ENCODE data around the gene CLCN4.
A peak's percentile ranks its signal among the peaks of the same experiment; 100 is the strongest.

CLCN4 gene

GRCh38 chrX:10190367-10190766, 33.6 kb downstream of the CLCN4 start:
- DNase-seq (ENCODE audit: low read depth), result peak; percentile 72
- no peak for TF ChIP-seq MYC (IDR thresholded peaks at IDR 0.05; ENCODE audit: low read depth, low read length)
- TF ChIP-seq, protein P1, sequence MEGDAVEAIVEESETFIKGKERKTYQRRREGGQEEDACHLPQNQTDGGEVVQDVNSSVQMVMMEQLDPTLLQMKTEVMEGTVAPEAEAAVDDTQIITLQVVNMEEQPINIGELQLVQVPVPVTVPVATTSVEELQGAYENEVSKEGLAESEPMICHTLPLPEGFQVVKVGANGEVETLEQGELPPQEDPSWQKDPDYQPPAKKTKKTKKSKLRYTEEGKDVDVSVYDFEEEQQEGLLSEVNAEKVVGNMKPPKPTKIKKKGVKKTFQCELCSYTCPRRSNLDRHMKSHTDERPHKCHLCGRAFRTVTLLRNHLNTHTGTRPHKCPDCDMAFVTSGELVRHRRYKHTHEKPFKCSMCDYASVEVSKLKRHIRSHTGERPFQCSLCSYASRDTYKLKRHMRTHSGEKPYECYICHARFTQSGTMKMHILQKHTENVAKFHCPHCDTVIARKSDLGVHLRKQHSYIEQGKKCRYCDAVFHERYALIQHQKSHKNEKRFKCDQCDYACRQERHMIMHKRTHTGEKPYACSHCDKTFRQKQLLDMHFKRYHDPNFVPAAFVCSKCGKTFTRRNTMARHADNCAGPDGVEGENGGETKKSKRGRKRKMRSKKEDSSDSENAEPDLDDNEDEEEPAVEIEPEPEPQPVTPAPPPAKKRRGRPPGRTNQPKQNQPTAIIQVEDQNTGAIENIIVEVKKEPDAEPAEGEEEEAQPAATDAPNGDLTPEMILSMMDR (IDR thresholded peaks at IDR 0.05; ENCODE audit: low read depth, low read length), result peak; percentile 30
- no peak overlapping the region for H3K4me3 ChIP-seq (ENCODE audit: low read depth, low read length)

GRCh38 chrX:10193587-10193986, 36.8 kb downstream of the CLCN4 start:
- H3K4me3 ChIP-seq (ENCODE audit: low read depth, low read length), result no peak overlapping the region
- TF ChIP-seq MAX (IDR thresholded peaks at IDR 0.05; ENCODE audit: low read depth, low read length) (no peak), MYC (IDR thresholded peaks at IDR 0.05; ENCODE audit: low read depth, low read length) (no peak), POLR2A (IDR thresholded peaks at IDR 0.05; ENCODE audit: extremely low read depth, insufficient read length) (no peak)
- TF ChIP-seq, protein P1 (IDR thresholded peaks at IDR 0.05; ENCODE audit: low read depth, low read length), result no peak
- no peak for DNase-seq (ENCODE audit: low read depth)

GRCh38 chrX:10195425-10195824, 38.6 kb downstream of the CLCN4 start:
- no peak for TF ChIP-seq MYC (IDR thresholded peaks at IDR 0.05; ENCODE audit: low read depth, low read length)
- TF ChIP-seq, protein P1 (IDR thresholded peaks at IDR 0.05; ENCODE audit: low read depth, low read length), result no peak
- no peak for TF ChIP-seq POLR2A (IDR thresholded peaks at IDR 0.05; ENCODE audit: extremely low read depth, insufficient read length)
- TF ChIP-seq MAX (IDR thresholded peaks at IDR 0.05; ENCODE audit: low read depth, low read length), result no peak
- DNase-seq (ENCODE audit: low read depth), result no peak
- H3K4me3 ChIP-seq (ENCODE audit: low read depth, low read length), result no peak overlapping the region

DNA sequence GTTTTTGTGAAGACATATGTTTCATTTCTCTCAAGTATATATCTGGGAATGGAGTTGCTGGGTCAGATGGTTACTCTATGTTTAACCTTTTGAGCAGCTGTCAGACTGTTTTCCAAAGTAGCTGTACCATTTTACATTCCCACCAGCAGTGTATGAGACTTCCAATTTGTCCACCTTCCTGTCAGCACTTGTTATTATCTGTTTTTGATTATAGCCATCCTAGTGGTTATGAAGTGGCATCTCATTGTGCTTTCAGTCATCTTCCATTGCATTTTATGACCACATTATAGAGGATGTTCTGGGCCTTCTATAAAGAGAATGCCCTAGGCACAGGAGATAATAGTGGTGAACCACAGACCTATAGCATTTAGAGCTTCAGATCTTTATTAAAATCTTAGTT, 39.2 kb downstream of the CLCN4 start:
- no peak overlapping the region for H3K4me3 ChIP-seq (ENCODE audit: low read depth, low read length)
- DNase-seq (ENCODE audit: low read depth), result no peak
- TF ChIP-seq POLR2A (IDR thresholded peaks at IDR 0.05; ENCODE audit: extremely low read depth, insufficient read length) (no peak), MYC (IDR thresholded peaks at IDR 0.05; ENCODE audit: low read depth, low read length) (no peak), MAX (IDR thresholded peaks at IDR 0.05; ENCODE audit: low read depth, low read length) (no peak)
- TF ChIP-seq, protein P1 (IDR thresholded peaks at IDR 0.05; ENCODE audit: low read depth, low read length), result no peak

DNA sequence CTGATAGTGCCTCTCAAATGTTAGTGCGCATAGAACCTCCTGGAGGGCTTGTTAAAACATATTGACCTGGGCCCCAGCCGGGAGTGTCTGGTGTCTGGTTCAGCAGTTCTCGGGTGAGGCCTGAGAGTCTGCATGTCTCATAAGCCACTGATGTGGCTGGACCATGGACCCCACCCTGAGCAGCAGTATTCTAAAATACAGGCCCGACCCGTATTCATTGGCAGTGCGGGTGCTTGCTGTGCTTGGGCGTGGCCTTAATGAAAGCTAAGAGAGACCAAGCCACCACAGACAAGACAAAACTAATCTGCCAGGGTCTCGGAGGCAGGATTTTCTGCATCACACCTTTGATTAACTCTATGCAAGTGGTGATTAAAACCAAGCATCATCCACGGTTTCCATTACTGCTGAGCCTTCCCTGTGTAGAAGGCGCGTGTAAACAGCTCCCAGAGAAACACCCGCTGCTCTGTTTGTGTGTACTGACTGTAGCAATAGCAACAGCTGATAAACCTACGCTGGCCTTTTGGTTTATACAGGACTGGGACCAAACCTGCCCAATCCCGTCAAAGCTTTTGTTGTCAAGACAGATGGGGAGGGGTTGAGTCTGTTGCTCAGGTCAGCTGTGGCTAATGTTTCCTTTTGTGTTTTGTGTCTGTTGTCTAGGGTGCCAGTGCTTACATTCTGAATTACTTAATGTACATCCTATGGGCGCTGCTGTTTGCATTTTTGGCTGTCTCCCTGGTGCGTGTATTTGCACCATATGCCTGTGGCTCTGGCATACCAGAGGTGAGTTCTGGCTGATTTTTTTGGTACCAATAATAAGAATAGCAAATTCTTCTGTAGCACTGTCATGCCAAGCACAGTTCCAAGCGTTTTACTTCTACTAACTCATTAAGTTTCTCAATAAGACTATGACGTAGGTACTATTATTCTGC, 40.8 kb downstream of the CLCN4 start:
- no peak overlapping the region for H3K4me3 ChIP-seq (ENCODE audit: low read depth, low read length)
- no peak for DNase-seq (ENCODE audit: low read depth)
- TF ChIP-seq POLR2A (IDR thresholded peaks at IDR 0.05; ENCODE audit: extremely low read depth, insufficient read length) (no peak), MAX (IDR thresholded peaks at IDR 0.05; ENCODE audit: low read depth, low read length) (no peak), MYC (IDR thresholded peaks at IDR 0.05; ENCODE audit: low read depth, low read length) (no peak)
- TF ChIP-seq, protein P1 (IDR thresholded peaks at IDR 0.05; ENCODE audit: low read depth, low read length), result no peak
